ENCODE measurements around the gene PTX4.

- TF ChIP-seq, protein P1, sequence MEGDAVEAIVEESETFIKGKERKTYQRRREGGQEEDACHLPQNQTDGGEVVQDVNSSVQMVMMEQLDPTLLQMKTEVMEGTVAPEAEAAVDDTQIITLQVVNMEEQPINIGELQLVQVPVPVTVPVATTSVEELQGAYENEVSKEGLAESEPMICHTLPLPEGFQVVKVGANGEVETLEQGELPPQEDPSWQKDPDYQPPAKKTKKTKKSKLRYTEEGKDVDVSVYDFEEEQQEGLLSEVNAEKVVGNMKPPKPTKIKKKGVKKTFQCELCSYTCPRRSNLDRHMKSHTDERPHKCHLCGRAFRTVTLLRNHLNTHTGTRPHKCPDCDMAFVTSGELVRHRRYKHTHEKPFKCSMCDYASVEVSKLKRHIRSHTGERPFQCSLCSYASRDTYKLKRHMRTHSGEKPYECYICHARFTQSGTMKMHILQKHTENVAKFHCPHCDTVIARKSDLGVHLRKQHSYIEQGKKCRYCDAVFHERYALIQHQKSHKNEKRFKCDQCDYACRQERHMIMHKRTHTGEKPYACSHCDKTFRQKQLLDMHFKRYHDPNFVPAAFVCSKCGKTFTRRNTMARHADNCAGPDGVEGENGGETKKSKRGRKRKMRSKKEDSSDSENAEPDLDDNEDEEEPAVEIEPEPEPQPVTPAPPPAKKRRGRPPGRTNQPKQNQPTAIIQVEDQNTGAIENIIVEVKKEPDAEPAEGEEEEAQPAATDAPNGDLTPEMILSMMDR (IDR thresholded peaks at IDR 0.05), result no peak
- TF ChIP-seq POLR2A (IDR thresholded peaks at IDR 0.05), result no peak
Measured at GRCh38 chr16:1514507-1514906, 25.8 kb upstream of the PTX4 start.
